ENCODE results near the gene KIFBP.

KIFBP gene

GRCh38 chr10:69065406-69066361, 77.1 kb downstream of the KIFBP start:
- H3K4me3 ChIP-seq (ENCODE audit: low read depth, low read length) = no peak overlapping the region
- TF ChIP-seq, protein P1, sequence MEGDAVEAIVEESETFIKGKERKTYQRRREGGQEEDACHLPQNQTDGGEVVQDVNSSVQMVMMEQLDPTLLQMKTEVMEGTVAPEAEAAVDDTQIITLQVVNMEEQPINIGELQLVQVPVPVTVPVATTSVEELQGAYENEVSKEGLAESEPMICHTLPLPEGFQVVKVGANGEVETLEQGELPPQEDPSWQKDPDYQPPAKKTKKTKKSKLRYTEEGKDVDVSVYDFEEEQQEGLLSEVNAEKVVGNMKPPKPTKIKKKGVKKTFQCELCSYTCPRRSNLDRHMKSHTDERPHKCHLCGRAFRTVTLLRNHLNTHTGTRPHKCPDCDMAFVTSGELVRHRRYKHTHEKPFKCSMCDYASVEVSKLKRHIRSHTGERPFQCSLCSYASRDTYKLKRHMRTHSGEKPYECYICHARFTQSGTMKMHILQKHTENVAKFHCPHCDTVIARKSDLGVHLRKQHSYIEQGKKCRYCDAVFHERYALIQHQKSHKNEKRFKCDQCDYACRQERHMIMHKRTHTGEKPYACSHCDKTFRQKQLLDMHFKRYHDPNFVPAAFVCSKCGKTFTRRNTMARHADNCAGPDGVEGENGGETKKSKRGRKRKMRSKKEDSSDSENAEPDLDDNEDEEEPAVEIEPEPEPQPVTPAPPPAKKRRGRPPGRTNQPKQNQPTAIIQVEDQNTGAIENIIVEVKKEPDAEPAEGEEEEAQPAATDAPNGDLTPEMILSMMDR (IDR thresholded peaks at IDR 0.05; ENCODE audit: borderline replicate concordance, insufficient read depth, low read depth, low read length) = no peak
